AG20443 (cell line): ENCODE measurements around the gene PCDHGA1.

ENCODE experiments used
- DNase-seq: peaks from one replicate; pipeline ENCODE4 v3.0.0; 2012; ENCODE audit warnings: low spot score, mixed read lengths

Gene PCDHGA1

GRCh38 chr5:141512911-141513626, 182.8 kb downstream of the PCDHGA1 start:
- DNase-seq, result no peak

- DNase-seq, result peak; percentile 58
These were observed 183.5 kb downstream of the PCDHGA1 start for GRCh38 chr5:141513627-141514329.

DNA sequence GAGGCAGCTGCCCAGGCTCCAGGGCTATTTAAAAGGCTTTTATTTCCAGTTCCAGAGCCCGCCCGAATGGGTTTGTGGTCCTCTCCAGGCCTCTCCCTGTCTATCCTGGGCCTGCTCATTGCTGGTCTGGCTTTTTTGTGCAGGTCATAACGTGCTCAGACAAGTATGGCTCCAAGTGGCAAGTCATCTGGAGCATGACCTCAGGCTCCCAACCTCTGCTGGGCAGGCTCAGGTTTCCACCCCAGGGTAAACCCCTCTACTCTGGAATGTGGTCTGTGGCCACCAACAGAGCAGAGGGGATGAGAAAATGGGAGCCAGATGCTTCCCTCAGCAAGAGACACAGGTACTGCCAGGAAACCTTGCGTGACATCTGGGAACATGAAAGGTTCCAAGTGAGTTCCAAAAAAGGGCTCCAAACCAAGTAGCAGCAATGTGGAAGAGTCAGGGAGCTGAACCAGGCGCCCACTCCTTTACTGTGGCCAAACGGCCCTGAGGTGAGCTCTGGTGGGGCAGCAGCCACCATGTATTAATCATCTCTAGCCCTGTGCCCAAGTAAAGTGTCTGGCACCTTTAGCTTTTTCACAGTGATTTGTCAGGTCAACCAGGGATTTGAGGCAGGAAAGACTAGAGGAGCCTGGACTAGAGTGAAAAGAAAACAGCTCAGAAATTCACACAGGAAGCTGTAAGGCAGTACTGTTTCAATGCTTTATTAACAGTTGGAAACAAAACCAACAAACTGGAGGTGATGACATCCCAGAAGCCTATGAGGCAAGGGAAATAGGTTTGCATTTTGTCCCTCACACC, 184.2 kb downstream of the PCDHGA1 start:
- peak; percentile 54 for DNase-seq

- DNase-seq, result no peak
These were observed 184.8 kb downstream of the PCDHGA1 start for GRCh38 chr5:141515141-141515540.

- DNase-seq, result no peak
These were observed 185.8 kb downstream of the PCDHGA1 start for GRCh38 chr5:141515946-141516671.

DNA sequence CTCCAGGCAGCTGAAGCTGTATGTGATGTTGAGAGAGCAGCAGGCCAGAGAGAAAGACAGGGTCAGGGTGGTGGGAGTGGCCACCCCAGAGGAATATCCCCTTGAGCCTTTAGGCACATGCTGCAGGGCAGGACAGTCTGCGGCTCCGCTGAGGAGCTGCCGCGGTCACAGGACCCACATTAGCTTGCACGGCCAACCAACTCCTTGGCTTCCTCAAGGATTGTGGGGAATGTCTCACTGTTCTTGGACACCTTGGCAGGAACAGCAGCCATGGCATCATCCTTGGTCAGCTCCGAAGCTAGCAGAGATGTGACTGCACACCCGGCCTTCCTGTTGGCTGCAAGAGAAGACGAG, 186.3 kb downstream of the PCDHGA1 start:
- peak; percentile 71 for DNase-seq

DNA sequence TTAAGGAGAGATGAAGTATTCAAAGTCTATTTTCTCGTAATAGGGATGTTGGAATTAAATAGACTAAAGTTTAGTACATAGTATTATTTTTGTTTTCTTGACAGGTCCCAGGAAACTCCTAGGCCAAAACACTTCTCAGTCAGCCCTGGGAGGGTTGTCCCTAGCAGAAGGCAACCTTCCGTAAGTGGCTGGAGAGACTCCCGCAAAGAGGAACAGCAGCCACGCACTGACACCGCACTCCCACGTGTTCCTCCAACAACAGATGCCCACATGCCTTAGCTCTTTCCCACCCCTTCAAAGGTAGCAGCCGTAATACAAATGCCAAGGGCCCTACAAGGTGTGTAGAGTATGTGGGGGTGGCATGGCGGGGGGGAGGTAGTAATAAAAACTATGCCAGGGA, 187.0 kb downstream of the PCDHGA1 start:
- no peak for DNase-seq

GRCh38 chr5:141517880-141518617, 187.7 kb downstream of the PCDHGA1 start:
- DNase-seq, result no peak

- no peak for DNase-seq
These were observed 188.3 kb downstream of the PCDHGA1 start for GRCh38 chr5:141518618-141519015.

GRCh38 chr5:141519605-141520565, 189.6 kb downstream of the PCDHGA1 start:
- no peak for DNase-seq

GRCh38 chr5:141521244-141521781, 191.0 kb downstream of the PCDHGA1 start:
- peak; percentile 83 for DNase-seq

DNA sequence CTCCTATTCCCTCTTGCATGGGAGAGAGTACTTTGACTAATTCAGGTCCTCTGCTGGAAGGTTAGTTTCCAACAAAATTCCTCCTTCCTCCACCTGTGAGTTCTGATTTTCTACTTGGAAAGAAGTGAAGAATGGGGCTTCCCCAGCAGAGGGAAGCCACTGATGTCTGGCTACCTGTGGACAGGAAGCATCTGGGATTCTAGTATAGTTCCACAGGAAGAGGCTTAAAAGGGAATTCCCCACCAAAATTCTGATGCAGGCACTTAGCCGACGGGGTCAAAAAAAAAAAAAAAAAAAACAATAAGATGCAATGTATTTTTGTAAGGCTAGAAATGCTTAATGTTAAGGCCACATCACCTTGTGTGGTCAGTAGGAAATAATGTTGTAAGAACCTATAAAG, 192.0 kb downstream of the PCDHGA1 start:
- DNase-seq, result no peak

DNA sequence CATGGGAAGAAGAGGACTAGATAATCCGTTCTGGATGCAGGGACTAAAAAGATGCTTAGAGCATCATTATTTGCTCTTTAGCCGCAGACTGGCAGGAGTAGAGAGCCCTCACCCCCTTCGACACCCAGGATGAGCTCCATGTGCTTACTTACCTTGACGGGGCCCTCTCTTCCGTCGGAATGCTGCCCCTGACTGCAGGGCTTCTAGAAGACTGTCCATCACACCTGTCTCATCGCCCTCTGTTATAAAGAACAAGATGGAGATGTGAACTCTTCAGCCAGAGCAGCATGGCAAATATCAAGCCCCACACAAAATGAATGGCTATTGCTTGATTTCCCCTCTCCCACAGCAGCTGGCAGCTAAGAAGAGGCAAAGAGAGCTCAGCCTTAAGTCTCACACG, 193.7 kb downstream of the PCDHGA1 start:
- DNase-seq, result no peak

- peak; percentile 86 for DNase-seq
These were observed 194.6 kb downstream of the PCDHGA1 start for GRCh38 chr5:141524604-141525597.

- no peak for DNase-seq
These were observed 195.3 kb downstream of the PCDHGA1 start for GRCh38 chr5:141525653-141526052.

GRCh38 chr5:141527426-141527825, 197.1 kb downstream of the PCDHGA1 start:
- DNase-seq, result no peak

GRCh38 chr5:141528291-141528984, 198.1 kb downstream of the PCDHGA1 start:
- DNase-seq, result peak; percentile 53

DNA sequence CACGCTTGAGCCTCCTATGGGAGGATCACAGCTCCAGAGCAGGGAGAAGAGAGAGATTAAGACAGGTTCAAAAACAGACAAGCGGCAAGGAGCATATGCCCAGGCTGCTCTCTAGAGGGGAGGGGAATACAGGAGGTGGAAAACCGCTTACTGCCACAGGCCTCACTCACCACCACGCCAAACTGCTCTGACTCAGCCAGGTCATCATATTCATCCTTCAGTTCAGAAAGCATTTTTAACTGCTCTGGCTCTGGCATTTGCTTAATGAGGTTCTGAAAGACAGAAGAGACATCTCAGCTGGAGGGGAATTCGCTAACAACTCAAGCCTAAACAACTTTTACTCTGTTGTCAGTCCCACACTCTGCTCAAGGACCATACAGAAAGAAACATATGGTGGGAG, 198.7 kb downstream of the PCDHGA1 start:
- peak; percentile 75 for DNase-seq
